Right lobe of liver (tissue), 4 donors: ENCODE measurements around the gene BAG5.

Experiments used
- POLR2A ChIP-seq: fragments of 450-650 bp; IDR thresholded peaks from one replicate; pipeline ENCODE4 v1.6.1; 2017; ENCODE audit warnings: antibody characterized with exemption, mild to moderate bottlenecking
- TF ChIP-seq, protein P1 (sequence below), 4 donors: fragments of 200-600 bp in 3 of 4; fragments of 450-650 bp in 1 of 4; IDR thresholded peaks; one replicate each; pipeline versions ENCODE4 v1.5.1 to v1.8.0; 2016 to 2022; ENCODE audit warnings: antibody characterized with exemption in 4 of 4, mild to moderate bottlenecking in 2 of 4
- donor health status: DM: no; HTN: no; CAD: no.
- donor health status: DM: no; HTN: no; CAD: no.
- donor health status: DM: no; HTN: yes; CAD: no.

DNA sequence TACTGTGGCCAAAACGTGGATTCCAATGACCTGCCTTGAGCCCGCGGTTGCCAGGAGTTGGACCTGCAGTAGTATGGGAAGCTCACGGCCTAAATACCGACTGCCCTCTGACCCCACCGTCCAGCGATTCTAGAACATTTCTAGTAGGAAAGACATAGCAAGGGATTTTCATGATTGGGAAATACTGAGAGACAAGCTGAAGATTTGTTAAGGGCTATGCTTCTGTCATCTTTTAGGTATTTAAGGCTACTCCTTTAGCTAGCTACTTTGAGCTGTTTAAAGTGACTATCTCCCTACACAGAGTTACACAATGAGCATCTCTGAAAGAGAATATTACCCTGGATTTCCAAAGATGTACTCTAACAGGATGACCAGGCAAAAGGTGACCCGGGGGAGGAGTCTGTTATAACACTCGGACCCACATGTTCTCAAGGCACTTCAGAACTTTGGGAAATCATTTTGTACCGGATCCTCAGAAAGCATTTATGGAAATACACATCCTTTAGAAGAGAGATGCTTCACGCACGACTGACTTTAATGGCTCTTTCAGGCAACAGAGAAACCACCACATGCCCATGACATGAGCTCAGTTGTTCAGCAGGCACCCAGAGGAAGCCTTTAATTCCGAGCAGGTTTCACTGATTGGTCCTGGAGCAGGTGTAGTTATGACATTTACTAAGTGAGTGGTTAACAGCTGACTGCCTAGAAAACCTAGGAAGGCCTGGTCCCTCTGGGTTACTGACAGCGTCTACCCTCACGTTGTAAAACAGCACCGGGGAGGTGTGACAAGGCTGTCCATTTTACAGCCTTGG lies 4.2 kb downstream of the BAG5 start:
- TF ChIP-seq, protein P1, sequence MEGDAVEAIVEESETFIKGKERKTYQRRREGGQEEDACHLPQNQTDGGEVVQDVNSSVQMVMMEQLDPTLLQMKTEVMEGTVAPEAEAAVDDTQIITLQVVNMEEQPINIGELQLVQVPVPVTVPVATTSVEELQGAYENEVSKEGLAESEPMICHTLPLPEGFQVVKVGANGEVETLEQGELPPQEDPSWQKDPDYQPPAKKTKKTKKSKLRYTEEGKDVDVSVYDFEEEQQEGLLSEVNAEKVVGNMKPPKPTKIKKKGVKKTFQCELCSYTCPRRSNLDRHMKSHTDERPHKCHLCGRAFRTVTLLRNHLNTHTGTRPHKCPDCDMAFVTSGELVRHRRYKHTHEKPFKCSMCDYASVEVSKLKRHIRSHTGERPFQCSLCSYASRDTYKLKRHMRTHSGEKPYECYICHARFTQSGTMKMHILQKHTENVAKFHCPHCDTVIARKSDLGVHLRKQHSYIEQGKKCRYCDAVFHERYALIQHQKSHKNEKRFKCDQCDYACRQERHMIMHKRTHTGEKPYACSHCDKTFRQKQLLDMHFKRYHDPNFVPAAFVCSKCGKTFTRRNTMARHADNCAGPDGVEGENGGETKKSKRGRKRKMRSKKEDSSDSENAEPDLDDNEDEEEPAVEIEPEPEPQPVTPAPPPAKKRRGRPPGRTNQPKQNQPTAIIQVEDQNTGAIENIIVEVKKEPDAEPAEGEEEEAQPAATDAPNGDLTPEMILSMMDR (IDR thresholded peaks at IDR 0.05) = no peak
- TF ChIP-seq POLR2A = no peak
